IPS-18c (cell line): Measurements from ENCODE around the gene ATG16L2.
"Not testable (repeated sequence)": the region's sequence is repeated elsewhere in the genome, so short reads cannot be mapped to it uniquely, and the experiment has no call there.

Experiments
- H3K4me3 ChIP-seq: 2 replicates; pipeline ENCODE4 v1.7.0; 2013; ENCODE audit warnings: low read depth, mild to moderate bottlenecking, low read length, moderate library complexity; ENCODE audit not compliant: insufficient read depth
- H3K9me3 ChIP-seq: one replicate; pipeline ENCODE4 v1.6.1; 2013; ENCODE audit warnings: mild to moderate bottlenecking, low read length, moderate library complexity; ENCODE audit not compliant: control insufficient read depth, insufficient read depth

Gene ATG16L2

GRCh38 chr11:72791228-72791627 is 23.0 kb upstream of the ATG16L2 start:
- H3K9me3 ChIP-seq, H3K4me3 ChIP-seq: not testable (repeated sequence)

GRCh38 chr11:72792437-72793021 is 21.7 kb upstream of the ATG16L2 start:
- H3K4me3 ChIP-seq = no peak overlapping the region
- no peaks in the 10 kb centered on the region for H3K9me3 ChIP-seq

GRCh38 chr11:72793076-72793424 is 21.2 kb upstream of the ATG16L2 start:
- no peak overlapping the region for H3K4me3 ChIP-seq

GRCh38 chr11:72793425-72794367 is 20.5 kb upstream of the ATG16L2 start, which contains the start of gene STARD10:
STARD10 (minus strand) TSS chr11:72794047; CDS start chr11:72781181, 12,866 bp downstream.
- H3K9me3 ChIP-seq = no peaks in the 10 kb centered on the region

More at GRCh38 chr11:72793076-72793424, 21.2 kb upstream of the ATG16L2 start:
- H3K9me3 ChIP-seq = no peaks in the 10 kb centered on the region

GRCh38 chr11:72798361-72798760 is 15.8 kb upstream of the ATG16L2 start:
- Histone ChIP-seq H3K4me3 (no peak overlapping the region), H3K9me3 (no peaks in the 10 kb centered on the region)

More at GRCh38 chr11:72793425-72794367, 20.5 kb upstream of the ATG16L2 start, which contains the start of gene STARD10:
- peak within 1 kb of the TSS; percentile 89 for H3K4me3 ChIP-seq

- Histone ChIP-seq H3K4me3 (no peak overlapping the region), H3K9me3 (no peaks in the 10 kb centered on the region)
Measured at GRCh38 chr11:72799441-72799840, 14.8 kb upstream of the ATG16L2 start.

- Histone ChIP-seq H3K4me3 (no peak overlapping the region), H3K9me3 (no peaks in the 10 kb centered on the region)
Measured at GRCh38 chr11:72802822-72803221, 11.4 kb upstream of the ATG16L2 start.

- no peaks in the 10 kb centered on the region for H3K9me3 ChIP-seq
- no peak overlapping the region for H3K4me3 ChIP-seq
Measured at GRCh38 chr11:72805216-72805615, 9.0 kb upstream of the ATG16L2 start.

GRCh38 chr11:72806378-72806777 is 7.8 kb upstream of the ATG16L2 start:
- not testable (repeated sequence) for H3K9me3 ChIP-seq, H3K4me3 ChIP-seq

GRCh38 chr11:72807021-72807693 is 7.1 kb upstream of the ATG16L2 start:
- H3K9me3 ChIP-seq = no peaks in the 10 kb centered on the region
- H3K4me3 ChIP-seq = no peak overlapping the region

GRCh38 chr11:72807792-72808191 is 6.4 kb upstream of the ATG16L2 start:
- H3K4me3 ChIP-seq = no peak overlapping the region

GRCh38 chr11:72808331-72808798 is 5.8 kb upstream of the ATG16L2 start:
- H3K9me3 ChIP-seq = no peaks in the 10 kb centered on the region
- H3K4me3 ChIP-seq = no peak overlapping the region

More at GRCh38 chr11:72807792-72808191, 6.4 kb upstream of the ATG16L2 start:
- no peaks in the 10 kb centered on the region for H3K9me3 ChIP-seq

- not testable (repeated sequence) for H3K9me3 ChIP-seq, H3K4me3 ChIP-seq
Measured at GRCh38 chr11:72811686-72812085, 2.5 kb upstream of the ATG16L2 start.

- Histone ChIP-seq H3K4me3 (no peak overlapping the region), H3K9me3 (no peaks in the 10 kb centered on the region)
Measured at GRCh38 chr11:72812604-72812966, 1.6 kb upstream of the ATG16L2 start.

GRCh38 chr11:72812967-72813739 is 1.1 kb upstream of the ATG16L2 start:
- H3K4me3 ChIP-seq = peak overlapping the region; percentile 92
- H3K9me3 ChIP-seq = no peaks in the 10 kb centered on the region

- no peaks in the 10 kb centered on the region for H3K9me3 ChIP-seq
- H3K4me3 ChIP-seq = peak overlapping the region; percentile 92
Measured at GRCh38 chr11:72813740-72814285, 398 bp upstream of the ATG16L2 start.
